K562 treated with DMSO at 1 percent for 4 hours (cell line): ENCODE data around the gene SLC39A7. TPM values are rescaled to one million over a fixed set of nuclear protein-coding genes. Genes with fewer than 3 reads are reported as not detected.

ENCODE experiments used
- total RNA-seq: library from RNA; unstranded; fragments of 300-600 nt; gene quantifications from 2 replicates; pipeline ENCODE4 v1.2.3, GENCODE V29; 2022; ENCODE audit not compliant: insufficient read depth

The SLC39A7 gene, protein sequence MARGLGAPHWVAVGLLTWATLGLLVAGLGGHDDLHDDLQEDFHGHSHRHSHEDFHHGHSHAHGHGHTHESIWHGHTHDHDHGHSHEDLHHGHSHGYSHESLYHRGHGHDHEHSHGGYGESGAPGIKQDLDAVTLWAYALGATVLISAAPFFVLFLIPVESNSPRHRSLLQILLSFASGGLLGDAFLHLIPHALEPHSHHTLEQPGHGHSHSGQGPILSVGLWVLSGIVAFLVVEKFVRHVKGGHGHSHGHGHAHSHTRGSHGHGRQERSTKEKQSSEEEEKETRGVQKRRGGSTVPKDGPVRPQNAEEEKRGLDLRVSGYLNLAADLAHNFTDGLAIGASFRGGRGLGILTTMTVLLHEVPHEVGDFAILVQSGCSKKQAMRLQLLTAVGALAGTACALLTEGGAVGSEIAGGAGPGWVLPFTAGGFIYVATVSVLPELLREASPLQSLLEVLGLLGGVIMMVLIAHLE
- total RNA-seq, result 148 and 178 TPM in 2 replicates

GRCh38 chr6:33200219-33201146, at the start of gene SLC39A7, which contains the start of gene RXRB:
Gene SLC39A7, plus strand, starts transcription at chr6:33200867. Its CDS starts 379 bp downstream, at chr6:33201246.
Gene RXRB, minus strand, starts transcription at chr6:33200665. Its CDS starts 189 bp downstream, at chr6:33200476.

DNA sequence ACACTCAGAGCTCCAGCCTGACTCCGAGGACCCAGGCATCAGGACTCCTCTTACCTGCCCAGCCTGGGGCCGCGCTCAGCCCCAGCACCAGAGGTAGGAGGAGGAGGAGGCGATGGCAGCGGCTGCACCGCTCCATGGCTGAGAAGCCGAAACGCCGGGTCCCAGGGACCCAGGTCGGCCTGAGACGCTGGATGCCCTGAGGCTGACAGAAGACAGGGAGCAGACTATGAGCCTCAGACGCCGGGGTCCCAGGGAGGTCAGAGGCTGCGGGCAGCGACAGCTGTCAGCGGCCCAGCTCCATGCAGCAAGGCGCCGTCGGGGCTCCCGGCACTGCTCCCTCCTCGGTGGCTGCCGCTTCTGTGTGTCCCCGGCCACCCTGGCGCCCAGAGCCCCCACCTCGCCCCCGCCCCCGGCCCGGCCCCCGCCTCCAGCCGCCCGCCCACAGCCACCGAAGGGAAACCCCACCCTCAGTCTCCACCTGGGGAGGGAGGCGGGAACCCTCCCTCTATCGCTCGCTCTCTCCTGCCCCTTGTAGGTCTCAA, 8.5 kb upstream of the SLC39A7 start, which contains the start of gene COL11A2:
COL11A2 (minus strand) TSS at position 363 of the 542 bp plus-strand sequence; CDS start at position 136, 227 bp downstream.

GRCh38 chr6:33204415-33205190, 3.9 kb downstream of the SLC39A7 start, which contains the start of gene HSD17B8:
Gene HSD17B8, plus strand, starts transcription at chr6:33204655. Its CDS starts 14 bp downstream, at chr6:33204669.

GRCh38 chr6:33208091-33208967, 7.7 kb downstream of the SLC39A7 start, which contains the start of gene RING1:
Gene RING1, plus strand, starts transcription at chr6:33208500. Its CDS starts 323 bp downstream, at chr6:33208823.

Other genes with a start within 250 kb of the SLC39A7 start
- 0.75 TPM in 1 of 2 replicates, not detected in the other for gene HLA-DMA, start 247.8 kb upstream of the SLC39A7 start, total RNA-seq
- 180 and 276 TPM in 2 replicates for gene BRD2, start 232.3 kb upstream of the SLC39A7 start, total RNA-seq
- gene HLA-DOA, start 191.3 kb upstream of the SLC39A7 start, total RNA-seq, result not detected in 2 replicates
- gene HLA-DPA1, start 127.2 kb upstream of the SLC39A7 start, total RNA-seq, result not detected in 2 replicates
- not detected in 2 replicates for gene HLA-DPB1, start 124.9 kb upstream of the SLC39A7 start, total RNA-seq
- 0.17 and 0.19 TPM in 2 replicates for gene COL11A2, start 8.4 kb upstream of the SLC39A7 start, total RNA-seq
- 26.4 and 32.8 TPM in 2 replicates for gene RXRB, start 202 bp upstream of the SLC39A7 start, total RNA-seq
- 10.2 and 19.0 TPM in 2 replicates for gene HSD17B8, start 3.8 kb downstream of the SLC39A7 start, total RNA-seq
- 48.6 and 58.0 TPM in 2 replicates for gene RING1, start 7.6 kb downstream of the SLC39A7 start, total RNA-seq
- 25.9 and 40.7 TPM in 2 replicates for gene VPS52, start 71.0 kb downstream of the SLC39A7 start, total RNA-seq
- 12,597 and 13,607 TPM in 2 replicates for gene RPS18, start 71.2 kb downstream of the SLC39A7 start, total RNA-seq
- gene B3GALT4, start 76.3 kb downstream of the SLC39A7 start, total RNA-seq, result 0.64 and 1.3 TPM in 2 replicates
- gene WDR46, start 88.4 kb downstream of the SLC39A7 start, total RNA-seq, result 53.8 and 54.5 TPM in 2 replicates
- gene PFDN6, start 88.7 kb downstream of the SLC39A7 start, total RNA-seq, result 155 and 182 TPM in 2 replicates
- 31.0 and 34.6 TPM in 2 replicates for gene RGL2, start 98.1 kb downstream of the SLC39A7 start, total RNA-seq
- 141 and 157 TPM in 2 replicates for gene TAPBP, start 113.2 kb downstream of the SLC39A7 start, total RNA-seq
- 6.4 and 8.1 TPM in 2 replicates for gene ZBTB22, start 116.9 kb downstream of the SLC39A7 start, total RNA-seq
- 48.7 and 57.6 TPM in 2 replicates for gene DAXX, start 122.1 kb downstream of the SLC39A7 start, total RNA-seq
- gene KIFC1, start 191.0 kb downstream of the SLC39A7 start, total RNA-seq, result 83.0 and 95.7 TPM in 2 replicates
- 62.6 and 67.2 TPM in 2 replicates for gene PHF1, start 210.1 kb downstream of the SLC39A7 start, total RNA-seq
- 395 and 427 TPM in 2 replicates for gene CUTA, start 217.2 kb downstream of the SLC39A7 start, total RNA-seq
- gene SYNGAP1, start 219.2 kb downstream of the SLC39A7 start, total RNA-seq, result 6.6 and 10.9 TPM in 2 replicates